Measurements from ENCODE around the gene ZFR2.

The ZFR2 gene

DNA sequence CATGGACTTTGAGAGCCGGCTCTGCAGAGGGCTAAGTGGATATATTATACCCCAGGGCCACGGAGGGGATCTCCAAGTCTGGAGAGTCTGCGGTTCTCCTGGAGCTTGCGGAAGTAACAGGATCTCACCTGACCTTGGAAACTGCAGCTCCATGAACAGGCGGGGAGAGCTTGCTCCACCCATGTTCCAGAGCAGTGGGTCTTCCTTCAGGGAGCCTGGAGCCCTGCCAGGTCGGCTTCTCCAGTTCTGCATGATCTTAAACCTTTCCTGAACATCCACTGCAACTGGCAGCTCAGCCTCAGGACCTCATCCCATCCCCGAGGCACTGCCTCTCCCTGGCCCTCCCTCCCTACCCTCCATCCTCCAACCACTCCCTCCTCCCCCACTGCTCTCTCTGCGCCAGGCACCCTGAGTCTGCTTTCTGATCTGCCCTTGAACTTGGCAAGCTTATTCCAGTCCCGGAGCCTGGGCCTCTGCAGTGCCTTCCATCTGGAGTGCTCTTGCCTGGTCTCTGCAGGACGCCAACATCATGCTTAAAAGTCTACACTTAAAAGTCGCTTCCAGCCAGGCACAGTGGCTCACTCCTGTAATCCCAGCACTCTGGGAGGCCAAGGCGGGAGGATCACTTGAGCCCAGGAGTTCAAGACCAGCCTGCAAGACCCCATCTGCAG, 24.8 kb upstream of the ZFR2 start:
- Histone ChIP-seq H3K4me2 (ENCODE audit: low read length) (no peak overlapping the region), H3K9ac (ENCODE audit: low read length) (no peak overlapping the region), H3K4me3 (ENCODE audit: low read depth, low read length, poor library complexity, severe bottlenecking) (no peak overlapping the region), H3K79me2 (ENCODE audit: insufficient read depth, low read length) (no peaks in the 10 kb centered on the region), H3K4me1 (ENCODE audit: insufficient read depth, low read length, severe bottlenecking) (no peaks in the 10 kb centered on the region), H3K9me2 (ENCODE audit: low read depth, low read length) (no peaks in the 10 kb centered on the region), H2AFZ (ENCODE audit: low read length) (no peak overlapping the region), H3K27me3 (ENCODE audit: insufficient read depth, low read length) (no peaks in the 10 kb centered on the region; the same call in 1 of the 2 replicates), H3K27ac (ENCODE audit: low read depth, low read length, poor library complexity, severe bottlenecking) (no peak overlapping the region), H3F3A (ENCODE audit: insufficient read depth, low read length) (no peaks in the 10 kb centered on the region), H3K36me3 (ENCODE audit: insufficient read depth, low read length) (no peaks in the 10 kb centered on the region), H4K20me1 (ENCODE audit: insufficient read depth, low read length) (no peaks in the 10 kb centered on the region), H3K9me3 (ENCODE audit: low read length) (no peaks in the 10 kb centered on the region)
- no peak for TF ChIP-seq EZH2 (IDR thresholded peaks at IDR 0.05; ENCODE audit: borderline replicate concordance, low read length)
- TF ChIP-seq, protein P1, sequence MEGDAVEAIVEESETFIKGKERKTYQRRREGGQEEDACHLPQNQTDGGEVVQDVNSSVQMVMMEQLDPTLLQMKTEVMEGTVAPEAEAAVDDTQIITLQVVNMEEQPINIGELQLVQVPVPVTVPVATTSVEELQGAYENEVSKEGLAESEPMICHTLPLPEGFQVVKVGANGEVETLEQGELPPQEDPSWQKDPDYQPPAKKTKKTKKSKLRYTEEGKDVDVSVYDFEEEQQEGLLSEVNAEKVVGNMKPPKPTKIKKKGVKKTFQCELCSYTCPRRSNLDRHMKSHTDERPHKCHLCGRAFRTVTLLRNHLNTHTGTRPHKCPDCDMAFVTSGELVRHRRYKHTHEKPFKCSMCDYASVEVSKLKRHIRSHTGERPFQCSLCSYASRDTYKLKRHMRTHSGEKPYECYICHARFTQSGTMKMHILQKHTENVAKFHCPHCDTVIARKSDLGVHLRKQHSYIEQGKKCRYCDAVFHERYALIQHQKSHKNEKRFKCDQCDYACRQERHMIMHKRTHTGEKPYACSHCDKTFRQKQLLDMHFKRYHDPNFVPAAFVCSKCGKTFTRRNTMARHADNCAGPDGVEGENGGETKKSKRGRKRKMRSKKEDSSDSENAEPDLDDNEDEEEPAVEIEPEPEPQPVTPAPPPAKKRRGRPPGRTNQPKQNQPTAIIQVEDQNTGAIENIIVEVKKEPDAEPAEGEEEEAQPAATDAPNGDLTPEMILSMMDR (IDR thresholded peaks at IDR 0.05; ENCODE audit: low read length), result no peak

DNA sequence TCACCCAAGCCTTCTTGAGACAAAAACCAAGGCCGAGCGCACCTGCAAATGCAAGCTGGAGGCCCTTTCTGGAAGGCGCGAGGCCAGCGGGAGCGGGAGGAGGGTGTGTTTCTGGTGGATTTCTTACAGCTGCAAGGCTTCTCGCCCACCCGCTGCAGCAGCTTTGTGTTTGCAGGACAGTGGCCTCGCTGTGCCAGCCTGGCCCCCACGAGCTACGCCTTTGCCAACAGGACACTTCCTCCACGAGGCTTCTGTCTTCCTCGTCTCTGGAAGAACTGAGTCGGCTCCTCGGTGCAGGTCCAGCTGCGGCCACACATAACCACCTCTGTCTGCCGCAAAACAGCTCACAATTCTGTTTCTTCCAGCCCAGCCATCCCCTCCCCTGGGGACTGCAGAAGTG, 21.8 kb upstream of the ZFR2 start:
- Histone ChIP-seq H3K4me3 (ENCODE audit: low read depth, low read length, poor library complexity, severe bottlenecking) (no peak overlapping the region), H3K9ac (ENCODE audit: low read length) (no peak overlapping the region), H3K9me3 (ENCODE audit: low read length) (no peaks in the 10 kb centered on the region), H4K20me1 (ENCODE audit: insufficient read depth, low read length) (no peaks in the 10 kb centered on the region), H3K4me1 (ENCODE audit: insufficient read depth, low read length, severe bottlenecking) (no peaks in the 10 kb centered on the region), H3K4me2 (ENCODE audit: low read length) (no peak overlapping the region), H3F3A (ENCODE audit: insufficient read depth, low read length) (no peaks in the 10 kb centered on the region), H2AFZ (ENCODE audit: low read length) (no peak overlapping the region), H3K79me2 (ENCODE audit: insufficient read depth, low read length) (no peaks in the 10 kb centered on the region), H3K27ac (ENCODE audit: low read depth, low read length, poor library complexity, severe bottlenecking) (no peak overlapping the region), H3K9me2 (ENCODE audit: low read depth, low read length) (no peaks in the 10 kb centered on the region), H3K27me3 (ENCODE audit: insufficient read depth, low read length) (no peaks in the 10 kb centered on the region), H3K36me3 (ENCODE audit: insufficient read depth, low read length) (no peaks in the 10 kb centered on the region)
- TF ChIP-seq, protein P1 (IDR thresholded peaks at IDR 0.05; ENCODE audit: low read length), result no peak
- no peak for TF ChIP-seq EZH2 (IDR thresholded peaks at IDR 0.05; ENCODE audit: borderline replicate concordance, low read length)

DNA sequence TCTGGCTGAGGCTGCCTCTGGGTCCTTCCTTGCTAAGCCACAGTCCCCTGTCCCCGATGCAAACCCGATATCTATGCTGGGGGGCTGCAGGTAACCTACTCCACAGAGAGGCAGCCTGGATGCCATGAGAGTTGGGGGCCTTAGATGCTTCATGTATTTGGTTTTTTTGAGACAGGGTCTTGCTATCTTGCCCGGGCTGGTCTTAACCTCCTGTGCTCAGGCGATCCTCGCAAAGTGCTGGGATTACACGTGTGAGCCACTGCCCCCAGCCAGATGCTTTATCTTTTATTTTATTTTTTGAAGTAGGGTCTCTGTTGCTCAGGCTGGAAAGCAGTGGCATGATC, 13.2 kb upstream of the ZFR2 start:
- H3K36me3 ChIP-seq (ENCODE audit: insufficient read depth, low read length), result no peaks in the 10 kb centered on the region
- no peaks in the 10 kb centered on the region for H4K20me1 ChIP-seq (ENCODE audit: insufficient read depth, low read length)
- H2AFZ ChIP-seq (ENCODE audit: low read length), result no peak overlapping the region
- H3K27ac ChIP-seq (ENCODE audit: low read depth, low read length, poor library complexity, severe bottlenecking), result no peak overlapping the region
- H3K79me2 ChIP-seq (ENCODE audit: insufficient read depth, low read length), result no peaks in the 10 kb centered on the region
- H3K9ac ChIP-seq (ENCODE audit: low read length), result no peak overlapping the region
- no peak for TF ChIP-seq EZH2 (IDR thresholded peaks at IDR 0.05; ENCODE audit: borderline replicate concordance, low read length)
- TF ChIP-seq, protein P1 (IDR thresholded peaks at IDR 0.05; ENCODE audit: low read length), result no peak
- no peaks in the 10 kb centered on the region; the same call in 1 of the 2 replicates for H3K27me3 ChIP-seq (ENCODE audit: insufficient read depth, low read length)
- no peak overlapping the region for H3K4me3 ChIP-seq (ENCODE audit: low read depth, low read length, poor library complexity, severe bottlenecking)
- H3K4me2 ChIP-seq (ENCODE audit: low read length), result no peak overlapping the region
- H3K9me2 ChIP-seq (ENCODE audit: low read depth, low read length), result no peaks in the 10 kb centered on the region
- H3K4me1 ChIP-seq (ENCODE audit: insufficient read depth, low read length, severe bottlenecking), result no peaks in the 10 kb centered on the region
- H3F3A ChIP-seq (ENCODE audit: insufficient read depth, low read length), result no peaks in the 10 kb centered on the region
- no peaks in the 10 kb centered on the region for H3K9me3 ChIP-seq (ENCODE audit: low read length)

Measured in OCI-LY1 (cell line).